Measurements from ENCODE around the gene RPS15. TPM values are rescaled to one million over a fixed set of nuclear protein-coding genes. Genes with fewer than 3 reads are reported as not detected.

Gene RPS15
- polyA plus RNA-seq, 1 donor (not counting 4 experiments of a cell fraction or from before 2014, with no cell fraction given) = 795 TPM

DNA sequence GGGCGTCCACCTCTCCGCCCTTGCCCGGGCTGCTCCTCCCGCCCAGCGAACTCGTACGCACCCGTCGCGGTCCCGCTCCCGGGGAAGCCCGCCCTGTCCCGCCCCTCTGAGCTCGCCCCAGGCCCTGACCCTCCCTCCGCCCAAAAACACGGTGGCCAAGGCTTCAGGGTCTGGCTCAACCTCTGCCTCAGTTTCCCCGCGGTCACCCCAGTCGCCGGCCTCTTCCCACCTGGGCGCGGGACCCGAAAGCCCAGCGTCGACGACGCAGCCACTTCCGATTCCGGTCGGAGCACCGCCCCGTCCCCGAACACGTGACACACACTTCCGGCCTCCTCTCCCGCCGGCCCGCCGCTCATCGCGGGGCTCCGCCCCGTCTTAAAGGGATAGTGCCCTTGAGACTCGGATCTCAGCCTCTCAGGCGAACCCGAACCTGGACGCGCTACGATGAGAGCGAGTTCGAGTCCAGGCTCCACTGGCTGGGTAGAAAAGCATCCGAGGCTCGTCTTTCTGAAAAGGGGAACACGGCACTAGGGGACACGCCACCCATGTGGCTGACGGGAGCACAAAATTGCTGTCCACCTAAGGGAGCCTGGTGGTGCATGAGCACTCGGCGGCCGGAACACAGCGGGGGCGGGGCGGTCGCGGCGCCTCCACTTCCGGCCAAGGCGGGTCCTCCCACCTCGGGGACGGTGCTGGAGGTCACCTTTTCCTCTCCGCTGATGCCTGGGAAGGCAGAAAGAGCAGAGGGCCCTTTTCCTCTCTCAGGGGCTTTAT, 40.9 kb downstream of the RPS15 start, which contains the start of gene C19orf25:
TSS of gene C19orf25 (minus strand) at position 282 of the 774 bp plus-strand sequence. CDS start 312 bp downstream, outside the sequence.
- no peaks in the 10 kb centered on the region for H3K9me3 ChIP-seq (ENCODE audit: control insufficient read depth, low read depth, low read length)
- FAIRE-seq = peak; percentile 96
- TF ChIP-seq, protein P1, sequence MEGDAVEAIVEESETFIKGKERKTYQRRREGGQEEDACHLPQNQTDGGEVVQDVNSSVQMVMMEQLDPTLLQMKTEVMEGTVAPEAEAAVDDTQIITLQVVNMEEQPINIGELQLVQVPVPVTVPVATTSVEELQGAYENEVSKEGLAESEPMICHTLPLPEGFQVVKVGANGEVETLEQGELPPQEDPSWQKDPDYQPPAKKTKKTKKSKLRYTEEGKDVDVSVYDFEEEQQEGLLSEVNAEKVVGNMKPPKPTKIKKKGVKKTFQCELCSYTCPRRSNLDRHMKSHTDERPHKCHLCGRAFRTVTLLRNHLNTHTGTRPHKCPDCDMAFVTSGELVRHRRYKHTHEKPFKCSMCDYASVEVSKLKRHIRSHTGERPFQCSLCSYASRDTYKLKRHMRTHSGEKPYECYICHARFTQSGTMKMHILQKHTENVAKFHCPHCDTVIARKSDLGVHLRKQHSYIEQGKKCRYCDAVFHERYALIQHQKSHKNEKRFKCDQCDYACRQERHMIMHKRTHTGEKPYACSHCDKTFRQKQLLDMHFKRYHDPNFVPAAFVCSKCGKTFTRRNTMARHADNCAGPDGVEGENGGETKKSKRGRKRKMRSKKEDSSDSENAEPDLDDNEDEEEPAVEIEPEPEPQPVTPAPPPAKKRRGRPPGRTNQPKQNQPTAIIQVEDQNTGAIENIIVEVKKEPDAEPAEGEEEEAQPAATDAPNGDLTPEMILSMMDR (optimal IDR thresholded peaks at IDR 0.05 in 1 of 3, IDR thresholded peaks at IDR 0.05 in 1 of 3, conservative IDR thresholded peaks at IDR 0.05 in 1 of 3; ENCODE audit: extremely low read depth in 1 of 3, insufficient read depth in 2 of 3, low read length in 3 of 3) = no peak
- no peak for TF ChIP-seq EZH2 (IDR thresholded peaks at IDR 0.05; ENCODE audit: low read length)
- H2AFZ ChIP-seq (ENCODE audit: control insufficient read depth, low read length) = peak within 1 kb of the TSS; percentile 98
- peak within 1 kb of the TSS; percentile 78 for H3K4me2 ChIP-seq (ENCODE audit: control insufficient read depth, extremely low read depth, insufficient read depth, low read depth, low read length)
- peak within 1 kb of the TSS; percentile 77 for H3K9ac ChIP-seq (ENCODE audit: control insufficient read depth, extremely low read depth, insufficient read depth, low read length)
- no peak for DNase-seq (ENCODE audit: low read depth, low spot score)
- H3K4me1 ChIP-seq (ENCODE audit: control insufficient read depth, extremely low read depth, insufficient read depth, low read length) = peaks cover 13% of the 10 kb centered on the region
- H4K20me1 ChIP-seq (ENCODE audit: control insufficient read depth, extremely low read depth, insufficient read depth, low read length) = no peaks in the 10 kb centered on the region
- H3K27me3 ChIP-seq (ENCODE audit: control insufficient read depth, extremely low read depth, insufficient read depth, low read length) = no peaks in the 10 kb centered on the region
- peak within 1 kb of the TSS; percentile 87 to 99 (median 89) for H3K4me3 ChIP-seq (ENCODE audit: control insufficient read depth in 2 of 3, extremely low read depth in 1 of 3, insufficient read depth in 2 of 3, low read depth in 1 of 3, low read length in 3 of 3)
- peaks cover 4% of the 10 kb centered on the region for H3K9me1 ChIP-seq (ENCODE audit: control insufficient read depth, extremely low read depth, insufficient read depth, low read length)
- dilution Hi-C loops (cut with MboI; ENCODE audit: extremely low pct_ligation_motif_present, low sequenced_read_pairs) = no loop called here
- peak within 1 kb of the TSS; percentile 20 for H3K27ac ChIP-seq (ENCODE audit: control insufficient read depth, insufficient read depth, low read length)
- peaks cover 5 to 15% of the 10 kb centered on the region in 2 experiments for H3K36me3 ChIP-seq (ENCODE audit: control insufficient read depth in 2 of 2, extremely low read depth in 1 of 2, insufficient read depth in 2 of 2, low read length in 2 of 2)
- peaks cover 26% of the 10 kb centered on the region for H3K79me2 ChIP-seq (ENCODE audit: control insufficient read depth, insufficient read depth, low read length)

- dilution Hi-C loops (cut with MboI; ENCODE audit: extremely low pct_ligation_motif_present, low sequenced_read_pairs) = no loop called here
These were observed 43.2 kb downstream of the RPS15 start for GRCh38 chr19:1481224-1481892.

More at GRCh38 chr19:1481224-1481892, 43.2 kb downstream of the RPS15 start:
- no peak for TF ChIP-seq EZH2 (IDR thresholded peaks at IDR 0.05; ENCODE audit: low read length)
- TF ChIP-seq, protein P1 (optimal IDR thresholded peaks at IDR 0.05 in 1 of 3, IDR thresholded peaks at IDR 0.05 in 1 of 3, conservative IDR thresholded peaks at IDR 0.05 in 1 of 3; ENCODE audit: extremely low read depth in 1 of 3, insufficient read depth in 2 of 3, low read length in 3 of 3) = no peak
- no peak overlapping the region for H3K9ac ChIP-seq (ENCODE audit: control insufficient read depth, extremely low read depth, insufficient read depth, low read length)
- no peaks in the 10 kb centered on the region for H3K9me3 ChIP-seq (ENCODE audit: control insufficient read depth, low read depth, low read length)
- H3K27ac ChIP-seq (ENCODE audit: control insufficient read depth, insufficient read depth, low read length) = no peak overlapping the region
- peaks cover 13% of the 10 kb centered on the region for H3K4me1 ChIP-seq (ENCODE audit: control insufficient read depth, extremely low read depth, insufficient read depth, low read length)
- H4K20me1 ChIP-seq (ENCODE audit: control insufficient read depth, extremely low read depth, insufficient read depth, low read length) = no peaks in the 10 kb centered on the region
- no peak overlapping the region for H3K4me3 ChIP-seq (ENCODE audit: control insufficient read depth in 2 of 3, extremely low read depth in 1 of 3, insufficient read depth in 2 of 3, low read depth in 1 of 3, low read length in 3 of 3)
- H3K27me3 ChIP-seq (ENCODE audit: control insufficient read depth, extremely low read depth, insufficient read depth, low read length) = no peaks in the 10 kb centered on the region
- H3K4me2 ChIP-seq (ENCODE audit: control insufficient read depth, extremely low read depth, insufficient read depth, low read depth, low read length) = no peak overlapping the region
- peaks cover 18% of the 10 kb centered on the region for H3K79me2 ChIP-seq (ENCODE audit: control insufficient read depth, insufficient read depth, low read length)
- H3K9me1 ChIP-seq (ENCODE audit: control insufficient read depth, extremely low read depth, insufficient read depth, low read length) = peaks cover 4% of the 10 kb centered on the region
- no peak for FAIRE-seq
- peaks cover 0 to 6% of the 10 kb centered on the region in 2 experiments for H3K36me3 ChIP-seq (ENCODE audit: control insufficient read depth in 2 of 2, extremely low read depth in 1 of 2, insufficient read depth in 2 of 2, low read length in 2 of 2)
- DNase-seq (ENCODE audit: low read depth, low spot score) = no peak
- no peak overlapping the region for H2AFZ ChIP-seq (ENCODE audit: control insufficient read depth, low read length)

All from keratinocyte (primary cell).